8988T (cell line): ENCODE data around the gene LHX3.
A peak's percentile ranks its signal among the peaks of the same experiment; 100 is the strongest.

Source experiments
- DNase-seq: peaks from one replicate; pipeline ENCODE4 v3.0.0; 2011

LHX3 gene

DNA sequence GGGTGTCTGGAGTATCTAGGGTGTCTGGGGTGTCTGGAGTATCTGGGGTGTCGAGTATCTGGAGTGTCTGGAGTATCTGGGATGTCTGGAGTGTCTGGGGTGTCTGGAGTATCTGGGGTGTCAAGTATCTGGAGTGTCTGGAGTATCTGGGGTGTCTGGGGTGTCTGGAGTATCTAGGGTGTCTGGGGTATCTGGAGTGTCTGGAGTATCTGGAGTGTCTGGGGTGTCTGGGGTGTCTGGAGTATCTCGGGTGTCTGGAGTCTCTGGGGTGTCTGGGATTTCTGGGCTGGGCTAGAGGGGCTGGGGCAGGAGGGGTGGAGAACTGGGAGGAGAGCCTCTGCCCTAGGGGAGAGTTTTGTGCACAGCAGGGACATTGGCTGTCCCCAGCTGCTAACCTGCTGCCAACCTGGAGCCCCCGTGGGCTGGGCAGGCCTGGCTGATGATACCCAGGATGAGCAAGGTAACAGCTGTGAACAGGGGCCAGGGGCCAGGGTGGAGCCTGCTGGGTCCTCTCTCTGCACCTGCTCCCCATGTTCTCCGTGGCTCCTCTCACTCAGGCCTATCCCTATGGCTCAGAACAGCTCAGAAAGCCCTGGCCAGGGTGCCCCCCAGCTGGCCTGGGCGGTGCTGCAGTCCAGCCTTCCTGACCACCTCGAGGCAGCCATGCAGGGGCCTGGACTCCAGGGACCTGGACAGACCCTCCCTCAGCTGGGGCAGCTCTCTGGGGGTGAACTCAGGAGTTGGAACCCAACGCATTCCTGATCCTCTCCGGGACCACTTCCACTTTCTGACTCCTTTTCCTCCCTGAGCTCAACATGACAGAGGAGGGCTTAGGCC is 29.9 kb downstream of the LHX3 start:
- DNase-seq: peak; percentile 56

DNA sequence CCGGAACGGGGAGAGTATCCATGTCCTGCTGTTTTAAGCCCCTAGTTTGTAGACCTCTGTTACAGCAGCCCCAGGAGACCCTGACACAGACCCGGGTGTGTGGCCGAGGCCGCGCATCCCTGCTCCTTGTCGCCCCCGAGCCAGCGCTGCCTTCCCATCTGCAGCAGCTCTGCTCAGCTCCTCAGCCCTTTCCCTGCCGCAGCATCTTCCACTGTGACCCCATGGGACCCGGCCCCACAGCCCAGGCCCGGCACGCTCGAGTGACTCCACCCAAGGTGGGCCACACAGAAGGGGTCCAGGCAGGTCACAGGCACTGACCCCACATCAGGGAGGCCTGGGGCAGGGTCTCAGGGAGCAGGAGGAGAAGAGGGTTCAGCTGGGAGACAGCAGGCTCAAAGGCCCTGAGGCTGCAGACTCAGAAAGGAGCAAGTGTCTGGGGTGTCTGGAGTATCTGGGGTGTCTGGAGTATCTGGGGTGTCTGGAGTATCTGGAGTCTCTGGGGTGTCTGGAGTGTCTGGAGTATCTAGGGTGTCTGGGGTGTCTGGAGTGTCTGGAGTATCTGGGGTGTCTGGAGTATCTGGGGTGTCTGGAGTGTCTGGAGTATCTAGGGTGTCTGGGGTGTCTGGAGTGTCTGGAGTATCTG is 31.2 kb downstream of the LHX3 start:
- no peak for DNase-seq

DNA sequence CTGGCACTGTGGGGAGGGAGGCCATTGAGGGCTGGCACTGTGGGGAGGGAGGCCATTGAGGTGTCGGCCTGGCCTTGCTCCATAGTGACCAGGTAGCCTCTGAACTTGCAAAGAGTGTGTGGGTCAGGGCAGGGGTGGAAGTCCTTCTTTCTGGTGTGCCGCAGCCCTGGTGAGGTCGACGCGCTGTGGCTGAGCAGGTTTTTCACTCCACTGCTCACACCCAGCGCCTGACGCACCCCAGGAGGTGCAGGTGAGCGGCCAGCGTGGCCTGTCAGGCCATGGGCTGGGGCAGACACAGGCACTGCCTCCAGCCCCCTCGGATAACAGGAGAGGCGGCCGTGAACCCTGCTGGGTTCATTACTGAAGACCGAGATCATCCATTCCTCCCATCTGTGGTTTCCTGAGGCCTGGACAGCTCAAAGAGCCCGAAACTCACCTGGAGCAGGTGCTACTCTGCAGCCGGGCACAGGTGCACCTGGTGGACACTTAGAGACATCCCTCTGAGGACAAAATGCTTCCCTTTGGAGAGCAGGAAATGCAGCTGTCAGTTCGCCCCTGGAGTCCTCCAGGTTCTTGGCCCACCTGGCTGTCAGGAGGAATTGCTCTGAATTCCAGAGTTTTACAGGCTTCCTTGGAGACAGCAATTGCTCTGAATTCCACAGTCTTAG is 32.4 kb downstream of the LHX3 start:
- peak; percentile 26 for DNase-seq

DNA sequence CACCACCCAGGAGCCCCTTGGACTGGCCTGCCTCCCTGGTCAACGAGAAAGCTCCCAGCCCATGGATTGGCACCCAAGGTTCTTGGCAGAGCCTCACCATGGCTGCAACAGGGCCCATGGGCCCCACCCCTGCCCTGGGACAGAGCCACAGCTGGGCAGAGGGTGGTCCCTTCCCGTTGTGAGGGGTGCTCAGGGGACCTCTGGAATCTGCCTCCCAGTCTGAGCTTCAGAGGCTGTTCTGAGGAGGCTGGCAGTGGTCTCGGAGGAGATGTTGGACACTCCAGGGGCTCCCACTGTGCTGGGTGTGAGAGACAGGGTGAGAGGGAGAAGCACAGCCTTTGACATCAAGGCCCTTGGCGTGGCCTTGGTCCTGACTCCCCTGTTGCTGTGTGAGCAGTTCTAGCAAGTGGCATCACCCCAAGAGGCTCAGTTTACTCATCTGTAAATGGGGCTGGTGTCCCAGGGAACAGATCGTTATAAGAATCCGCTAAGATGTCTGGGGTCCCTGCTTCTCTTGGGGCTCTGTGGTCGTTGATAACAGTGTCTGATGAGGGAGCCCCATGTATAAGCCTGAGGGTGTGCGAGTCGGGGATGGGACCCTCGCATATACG is 33.0 kb downstream of the LHX3 start:
- peak; percentile 27 for DNase-seq

DNA sequence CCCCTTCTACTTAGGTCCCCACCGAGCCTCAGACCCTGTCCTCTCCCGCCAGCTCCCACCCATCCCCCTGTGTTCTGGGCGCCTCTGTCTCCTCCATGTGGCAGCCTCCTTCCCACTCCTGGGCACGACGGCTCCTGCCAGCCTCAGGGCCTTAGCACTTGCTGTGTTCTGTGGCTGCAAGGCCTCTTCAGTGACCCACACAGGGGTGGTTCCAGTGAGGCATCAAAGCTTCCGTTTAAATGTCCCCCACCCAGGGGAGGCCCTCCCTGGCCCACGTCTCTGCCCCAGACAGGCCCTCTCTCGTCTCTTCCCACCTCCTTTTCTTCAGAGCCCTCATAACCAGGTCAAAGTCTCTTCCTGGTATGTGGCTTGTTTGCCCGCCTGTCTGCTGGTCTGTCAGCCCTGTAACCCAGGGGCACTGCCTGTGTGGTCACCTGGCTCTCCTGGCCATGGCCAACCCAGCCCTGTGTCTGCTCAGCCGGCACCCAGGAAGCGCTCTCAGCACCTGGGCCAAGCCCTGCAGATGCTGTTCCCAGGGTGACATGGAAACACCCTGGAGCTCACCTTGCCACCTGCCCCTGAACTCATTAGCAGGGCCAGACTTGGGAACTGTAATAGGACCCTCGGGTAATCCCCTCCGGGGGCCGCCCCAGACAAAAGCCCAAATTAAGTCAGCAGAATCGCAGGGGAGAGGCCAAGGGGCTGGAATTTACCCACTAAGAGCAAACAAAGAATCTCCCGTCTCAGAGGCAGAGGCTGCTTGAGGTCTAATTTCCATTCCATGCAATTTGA is 33.7 kb downstream of the LHX3 start:
- no peak for DNase-seq

DNA sequence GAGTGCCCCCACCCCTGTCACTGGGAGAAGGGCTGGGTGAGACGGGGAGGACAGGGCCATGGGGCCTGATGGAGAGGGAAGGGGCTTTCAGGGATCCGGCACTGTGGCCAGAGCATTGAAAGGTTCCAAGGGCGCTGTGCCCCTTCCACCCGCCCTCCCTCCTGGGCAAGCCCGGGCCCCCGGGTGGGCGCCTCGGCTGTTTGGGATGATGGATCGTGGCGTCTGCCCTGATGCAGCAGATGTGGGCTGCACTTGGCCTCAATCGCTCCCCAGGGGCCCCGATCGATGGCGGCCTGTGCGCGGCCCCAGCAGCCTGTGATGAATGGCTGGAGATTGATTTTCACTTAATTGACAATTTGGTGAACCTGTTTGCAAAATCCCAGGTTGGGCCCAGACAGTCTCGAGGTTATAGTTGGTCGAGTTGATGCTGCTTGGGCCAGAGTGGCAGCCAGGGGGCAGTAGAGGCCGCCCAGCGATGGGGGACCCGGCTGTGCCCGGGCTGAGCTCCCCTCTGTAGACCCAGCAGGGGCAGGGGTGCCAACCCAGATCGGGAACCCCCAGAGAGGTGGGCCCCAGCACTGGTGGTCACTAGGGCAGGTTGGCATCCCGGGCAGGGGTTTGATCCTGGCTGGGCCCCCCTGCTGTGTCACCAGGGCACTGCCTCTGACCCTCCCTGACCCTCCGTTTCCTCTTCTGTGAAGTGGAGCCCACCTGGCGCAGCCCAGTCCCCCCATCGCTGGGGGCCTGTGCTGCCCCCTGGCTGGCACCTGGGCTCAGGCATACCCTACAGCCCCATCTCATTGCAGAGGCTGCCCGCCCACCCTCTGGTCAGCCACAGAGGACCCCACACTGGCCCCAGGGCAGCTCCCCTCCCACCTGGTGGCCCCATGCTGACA is 34.7 kb downstream of the LHX3 start:
- DNase-seq: peak; percentile 89

DNA sequence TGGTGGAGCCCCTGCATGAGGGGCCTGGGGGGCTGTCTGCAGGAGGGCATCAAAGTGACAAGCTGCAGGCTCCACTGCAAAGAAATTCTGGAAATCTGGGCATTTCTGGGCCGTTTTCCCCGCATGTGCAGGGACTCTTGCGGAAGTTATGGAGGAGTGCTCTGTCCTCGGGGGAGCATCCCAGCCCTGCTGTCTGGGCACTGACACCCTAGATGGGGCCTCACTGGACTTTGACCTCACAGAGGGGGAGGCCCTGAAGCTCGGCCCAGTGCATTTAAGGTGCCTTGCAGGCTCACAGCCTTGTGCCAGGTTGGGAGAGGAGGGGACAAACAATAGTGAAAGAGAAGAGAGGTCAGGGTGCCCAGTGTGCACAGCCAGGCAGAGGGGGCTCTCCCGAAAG is 35.4 kb downstream of the LHX3 start:
- DNase-seq: no peak

DNA sequence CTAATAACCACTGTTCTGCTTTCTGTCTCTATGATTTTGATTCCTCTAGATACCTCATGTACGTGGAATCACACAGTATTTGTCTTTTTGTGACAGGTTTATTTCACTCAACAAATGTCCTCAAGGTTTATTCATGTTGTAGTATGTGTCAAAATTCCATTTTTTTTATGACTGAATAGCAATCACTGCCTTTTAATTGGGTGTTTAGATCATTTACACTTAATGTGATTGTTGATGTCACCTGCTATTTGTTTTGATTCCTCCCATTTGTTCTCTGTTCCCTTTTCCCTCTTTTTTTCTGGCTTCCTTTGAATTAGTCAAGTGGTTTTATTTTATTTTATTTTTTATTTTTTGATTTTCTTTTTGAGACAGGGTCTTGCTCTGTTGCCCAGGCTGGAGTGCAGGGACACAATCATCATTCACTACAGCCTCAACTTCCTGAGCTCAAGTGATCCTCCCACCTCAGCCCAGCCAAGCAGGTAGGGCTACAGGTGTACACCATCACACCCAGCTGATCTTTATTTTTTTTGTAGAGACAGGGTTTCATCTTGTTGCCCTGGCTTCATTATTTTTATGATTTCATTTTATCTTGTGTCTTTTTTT is 41.6 kb downstream of the LHX3 start:
- DNase-seq: no peak

DNA sequence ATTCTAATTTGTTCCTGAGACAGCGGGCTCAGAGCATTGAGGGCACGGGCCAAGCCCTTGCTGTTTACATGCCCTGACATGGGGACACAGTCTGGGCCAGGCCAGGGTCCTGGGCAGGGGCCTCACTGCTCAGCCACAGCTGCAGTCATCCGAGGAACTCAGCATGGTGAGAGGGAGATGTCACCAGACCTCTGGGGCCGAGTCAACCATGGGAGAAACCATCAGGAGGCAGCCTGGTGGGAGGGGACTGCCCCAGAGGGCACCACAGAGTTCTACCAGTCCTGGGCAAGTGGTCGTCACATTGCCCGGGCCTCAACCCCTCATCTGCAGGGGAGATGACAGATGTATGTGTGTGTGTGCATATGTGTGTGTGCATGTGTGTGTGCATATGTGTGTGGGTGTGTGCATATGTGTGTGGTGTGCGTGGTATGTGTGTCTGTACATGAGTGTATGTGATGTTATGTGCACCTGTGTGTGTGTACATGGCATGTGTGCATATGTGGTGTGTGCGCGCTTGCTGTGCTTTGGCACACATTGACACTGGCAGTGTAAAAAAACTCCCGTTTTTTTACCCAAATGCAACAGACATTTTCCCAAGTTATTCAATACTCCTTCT is 43.8 kb downstream of the LHX3 start:
- no peak for DNase-seq

DNA sequence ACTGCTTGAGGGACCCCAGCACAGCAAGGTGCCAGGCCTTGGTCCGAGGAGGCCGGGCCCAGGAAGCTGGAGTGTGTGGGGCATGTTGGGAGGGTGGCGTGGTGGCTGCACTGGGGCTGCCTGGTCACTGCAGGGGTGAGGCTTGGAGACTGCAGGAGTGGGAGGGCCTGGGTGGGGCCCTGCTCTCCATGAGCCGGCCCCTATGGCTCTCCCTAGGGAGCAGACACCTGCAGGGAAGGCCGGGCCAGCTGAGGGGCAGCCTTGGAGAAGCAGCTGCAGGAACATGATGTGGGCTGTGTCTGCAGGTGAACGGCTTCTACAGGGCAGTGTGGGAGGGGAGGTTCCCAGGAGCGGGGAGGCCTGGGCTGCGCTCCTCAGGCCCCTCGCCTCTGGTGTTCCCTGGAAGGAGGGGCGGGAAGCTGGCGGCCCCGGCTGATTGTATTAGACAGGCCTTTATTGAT is 44.5 kb downstream of the LHX3 start:
- no peak for DNase-seq

DNA sequence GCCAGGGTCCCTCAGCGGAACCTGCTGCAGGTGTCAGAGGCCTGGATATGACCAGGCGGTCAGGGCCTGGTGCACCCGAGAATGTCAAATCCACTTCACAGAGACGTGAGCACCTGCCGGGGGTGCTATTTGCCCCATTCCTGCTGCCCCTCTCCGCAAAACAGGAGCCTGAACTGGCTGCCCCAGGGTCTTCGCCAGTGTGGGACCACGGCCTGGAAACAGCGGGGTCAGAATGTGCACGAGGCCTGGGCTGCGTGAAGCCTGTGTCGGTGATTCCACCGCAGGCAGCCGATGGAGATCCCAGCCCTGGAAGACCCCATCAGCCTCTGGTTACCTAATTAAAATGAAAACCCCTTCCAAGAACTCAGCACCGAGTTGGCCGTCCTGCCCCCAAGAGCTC is 45.1 kb downstream of the LHX3 start:
- no peak for DNase-seq

DNA sequence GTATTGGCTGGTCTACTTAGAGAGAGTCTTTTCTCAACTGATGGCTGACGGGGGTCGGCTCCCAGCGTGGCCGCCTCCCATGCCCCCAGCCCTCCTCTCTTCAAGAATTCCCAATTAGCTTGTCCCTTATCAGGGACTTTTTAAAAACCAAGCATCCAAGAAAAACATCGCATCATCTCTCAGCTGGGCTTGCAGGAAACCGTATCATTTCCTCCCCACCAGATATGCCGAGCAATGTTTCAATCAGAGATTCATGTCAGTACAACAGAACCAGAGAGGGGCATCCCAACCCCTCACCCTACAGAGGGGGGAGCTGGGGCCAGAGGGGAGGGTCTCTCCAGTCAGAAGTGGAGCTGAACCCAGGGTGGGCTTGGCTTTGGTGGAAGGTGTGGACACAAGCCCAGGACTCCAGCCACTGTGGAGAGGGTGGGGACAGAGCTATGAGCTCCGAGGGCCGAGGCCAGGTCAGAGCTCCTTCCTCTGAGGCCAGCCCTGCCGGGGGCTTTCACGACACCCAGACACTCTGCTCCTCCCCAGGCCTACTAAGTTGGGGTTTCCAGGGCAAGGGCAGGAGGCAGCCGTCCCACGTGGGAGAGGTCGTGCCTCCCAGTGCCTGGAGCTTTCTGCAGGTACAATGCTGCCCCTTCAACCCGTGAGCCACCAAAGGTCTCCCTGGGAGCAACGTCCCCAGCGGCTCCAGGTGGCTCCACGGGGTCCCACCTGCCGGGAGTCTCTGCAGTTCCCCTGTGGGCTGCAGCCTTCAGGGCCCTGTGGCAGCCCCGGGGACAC is 47.3 kb downstream of the LHX3 start:
- no peak for DNase-seq

DNA sequence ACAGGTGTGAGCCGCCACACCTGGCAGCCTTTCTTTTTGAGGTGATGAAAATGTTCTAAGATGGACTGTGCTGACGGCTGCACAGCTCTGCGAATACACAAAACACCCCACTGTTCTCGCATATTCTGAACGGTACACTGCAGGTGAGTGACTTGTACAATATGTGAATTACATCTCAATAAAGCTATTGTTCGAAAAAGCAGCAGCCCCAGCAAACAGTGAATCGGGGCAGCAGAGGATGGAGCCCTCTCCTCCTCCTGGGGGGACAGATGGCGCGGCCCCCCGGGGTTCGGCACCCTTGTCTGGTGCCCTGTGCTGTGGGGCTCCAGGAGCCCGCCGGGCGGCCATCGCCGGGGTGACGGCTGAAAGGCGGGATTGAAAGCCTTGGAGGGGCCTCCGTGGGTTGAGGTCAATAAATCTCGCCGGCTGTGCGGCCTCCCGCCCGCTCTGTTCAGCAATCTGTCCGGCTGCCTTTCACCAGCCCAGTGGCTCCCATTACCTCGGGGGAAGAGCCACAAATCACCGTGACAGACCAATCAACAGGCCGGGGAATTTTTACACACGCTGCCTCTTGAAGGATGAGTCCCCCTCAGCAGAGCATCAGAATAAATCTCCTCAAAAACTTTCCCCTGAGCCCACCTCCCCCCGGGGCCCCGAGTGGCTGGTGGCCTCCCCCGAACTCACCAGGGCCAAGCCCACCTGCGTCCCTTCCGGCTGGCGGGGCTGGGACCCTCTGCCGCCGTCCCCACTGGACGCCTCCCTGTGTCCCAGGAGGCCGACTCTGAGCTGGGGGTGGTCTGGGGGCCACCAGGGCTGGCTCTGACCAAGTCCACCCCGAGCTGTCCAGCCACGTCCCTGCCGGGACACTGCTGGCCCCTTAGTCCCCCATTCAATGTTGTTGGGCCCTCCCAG is 48.5 kb downstream of the LHX3 start:
- DNase-seq: no peak

DNA sequence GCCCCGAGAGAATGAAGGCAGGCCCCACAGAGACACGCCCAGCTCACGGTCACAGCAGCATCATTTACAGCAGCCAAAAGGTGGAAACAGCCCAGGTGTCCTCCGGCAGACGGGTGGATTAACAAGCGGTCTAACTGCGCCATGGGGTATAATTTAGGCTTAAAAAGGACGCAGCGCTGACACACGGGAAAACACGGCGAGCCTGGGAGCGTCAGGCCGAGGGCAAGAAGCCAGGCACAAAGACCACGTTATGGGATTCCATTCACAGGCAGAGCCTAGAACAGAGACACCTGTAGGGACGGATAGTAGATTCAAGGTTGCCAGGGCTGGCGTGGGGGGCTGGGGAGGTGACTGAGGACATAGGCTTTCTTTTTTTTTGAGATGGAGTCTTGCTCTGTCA is 49.4 kb downstream of the LHX3 start:
- no peak for DNase-seq

DNA sequence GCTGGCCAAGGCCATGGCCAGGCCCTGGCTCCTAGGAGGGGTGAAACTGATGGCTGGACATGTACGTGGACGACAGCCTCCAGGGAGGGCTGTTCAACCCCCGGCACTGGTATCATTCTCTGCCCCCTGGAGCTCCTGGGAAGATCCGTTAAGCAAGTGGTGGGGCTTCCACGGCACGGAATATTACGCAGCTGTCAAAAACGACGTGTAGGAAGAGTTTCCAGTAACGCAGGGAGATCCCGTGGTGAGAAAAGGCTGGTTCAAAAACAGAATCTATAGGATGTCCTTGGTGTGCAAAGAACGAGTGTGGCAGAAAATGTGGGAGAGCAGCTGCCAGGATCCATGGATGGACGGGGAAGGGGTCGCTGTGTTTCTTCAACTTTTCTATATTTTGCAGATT is 50.0 kb downstream of the LHX3 start:
- DNase-seq: no peak

DNA sequence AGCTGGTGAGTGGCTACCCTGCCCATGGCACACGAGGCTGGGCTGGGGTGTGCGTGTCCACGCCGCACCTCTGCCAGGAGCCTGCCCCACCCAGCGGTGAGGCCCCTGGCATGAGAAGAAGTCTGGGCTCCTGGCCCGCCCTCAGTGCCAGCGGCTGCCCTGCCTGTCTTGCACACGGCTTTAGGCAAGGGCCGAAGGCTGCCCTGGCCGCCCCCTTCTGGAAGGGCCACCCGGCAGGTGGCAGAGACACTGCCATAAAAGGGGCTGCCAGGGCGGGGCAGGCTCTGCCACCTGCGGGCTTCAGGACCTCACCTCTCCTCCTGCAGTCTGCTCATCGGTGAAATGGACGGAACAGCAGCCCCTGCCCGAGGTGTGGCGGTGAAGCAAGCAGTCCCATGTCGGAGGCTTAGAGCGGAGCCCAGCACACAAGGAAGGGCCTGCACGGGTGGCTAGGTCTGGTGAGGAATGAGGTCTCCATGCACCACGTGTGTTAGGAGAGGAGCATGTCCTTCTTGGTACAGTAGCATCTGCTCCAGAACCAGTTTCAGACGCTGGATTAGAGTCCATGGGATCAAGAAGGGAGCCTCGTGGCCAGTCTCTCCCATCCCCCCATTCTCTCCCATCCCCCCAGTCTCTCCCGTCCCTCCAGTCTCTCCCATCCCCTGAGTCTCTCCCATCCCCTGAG is 51.4 kb downstream of the LHX3 start:
- DNase-seq: no peak

DNA sequence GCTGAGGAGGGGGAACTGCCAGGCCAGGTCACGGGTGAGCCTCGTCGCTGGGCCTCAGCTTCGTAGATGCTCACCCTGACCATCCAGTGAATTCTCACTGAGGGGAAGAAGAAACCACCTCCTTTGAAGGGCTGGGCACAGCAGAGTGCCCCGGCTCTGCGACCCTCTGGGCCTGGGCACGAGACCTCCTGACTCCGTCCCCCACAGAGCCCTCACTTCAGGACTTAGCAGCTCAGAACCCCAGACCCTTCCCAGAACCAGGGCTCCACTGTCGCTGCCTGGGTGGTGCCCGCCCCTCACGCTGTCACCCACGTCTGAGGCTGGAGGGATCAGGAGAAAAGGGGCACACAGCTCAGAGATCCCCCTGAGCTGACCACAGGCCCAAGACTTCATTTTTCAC is 52.0 kb downstream of the LHX3 start:
- DNase-seq: no peak

DNA sequence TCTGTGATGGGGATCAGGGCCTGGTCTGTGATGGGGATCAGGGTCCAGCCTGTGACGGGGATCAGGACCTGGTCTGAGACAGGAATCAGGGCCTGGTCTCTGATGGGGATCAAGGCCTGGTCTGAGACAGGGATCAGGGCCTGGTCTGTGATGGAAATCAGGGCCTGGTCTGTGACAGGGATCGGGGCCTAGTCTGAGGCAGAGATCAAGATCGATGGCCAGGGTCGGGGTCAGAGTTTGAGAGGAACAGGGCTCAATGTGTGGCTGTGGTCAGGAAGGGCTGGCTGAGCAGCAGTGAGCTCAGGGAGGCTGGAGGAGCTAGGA is 52.4 kb downstream of the LHX3 start:
- no peak for DNase-seq
